K562 (cell line): ENCODE data around the gene KDELR3. TPM values are rescaled to one million over a fixed set of nuclear protein-coding genes. Genes with fewer than 3 reads are reported as not detected.

Source experiments
- ATAC-seq: fragments of 200-7000 bp; cut with Tn5 transposase; 3 replicates; pipeline ENCODE4 v1.9.1; 2020; ENCODE audit warnings: moderate library complexity
- BruUV-seq: library from RNA; stranded (reverse); fragments of 400-500 nt; replicated peaks from 2 replicates; lab custom pipeline; 2021; lab: Mats Ljungman, UMichigan
- CTCF ChIA-PET: fragments of 300-600 bp; formaldehyde crosslinking; extraction: SDS; loops from one replicate; lab custom pipeline; 2021; ENCODE audit warnings: low intra/inter-chr PET ratio; lab: Yijun Ruan, JAX
- POLR2A ChIA-PET: fragments of 300-600, 350-650 bp; sonication (Branson Sonifier 250); formaldehyde crosslinking; extraction: SDS; loops from one replicate; lab custom pipeline; 2021; ENCODE audit warnings: antibody characterized with exemption, inconsistent platforms; lab: Yijun Ruan, JAX
- DNase-seq, 4 experiments: peaks; one replicate each; pipeline versions ENCODE4 v3.0.0 to v3.0.0-alpha.2; 2011 to 2018; ENCODE audit warnings: low spot score in 3 of 4, mixed read lengths in 3 of 4; ENCODE audit errors: extremely low read depth in 1 of 4
- FAIRE-seq: peaks from 2 replicates; lab custom pipeline; 2011; peaks lifted over from hg19 to GRCh38; lab: Jason Lieb, UNC
- H2AFZ ChIP-seq: 2 replicates; pipeline ENCODE4 v1.6.0; 2011; ENCODE audit warnings: low read depth, low read length, control low read depth, inconsistent platforms
- H3K27ac ChIP-seq: fragments of 200-600 bp; 3 replicates; pipeline ENCODE4 v1.8.0; 2011; ENCODE audit warnings: low read depth, mild to moderate bottlenecking, control low read depth, inconsistent platforms, low read length, moderate library complexity, mixed read lengths; ENCODE audit errors: extremely low read depth
- H3K27me3 ChIP-seq, 2 experiments: fragments of 300-600 bp in 1 of 2; 2 replicates in 1 of 2; 3 replicates in 1 of 2; pipeline versions ENCODE4 v1.6.0 to v1.8.0; 2011; ENCODE audit warnings: inconsistent platforms in 2 of 2, low read length in 2 of 2, mild to moderate bottlenecking in 1 of 2, mixed read lengths in 1 of 2, moderate library complexity in 1 of 2; ENCODE audit not compliant: control insufficient read depth in 2 of 2, insufficient read depth in 2 of 2
- H3K36me3 ChIP-seq: fragments of 300-600 bp; 3 replicates; pipeline ENCODE4 v1.8.0; 2011; ENCODE audit warnings: mild to moderate bottlenecking, low read length, inconsistent platforms; ENCODE audit not compliant: control insufficient read depth, insufficient read depth
- H3K4me1 ChIP-seq, 2 experiments: fragments of 200-600 bp in 1 of 2; replicated peaks in 1 of 2; 2 replicates in 1 of 2; 3 replicates in 1 of 2; pipeline versions ENCODE4 v1.5.1 to v1.8.0; 2011; ENCODE audit warnings: inconsistent platforms in 2 of 2, low read length in 2 of 2, mild to moderate bottlenecking in 1 of 2, mixed read lengths in 1 of 2, moderate library complexity in 1 of 2; ENCODE audit not compliant: control insufficient read depth in 2 of 2, insufficient read depth in 2 of 2
- H3K4me2 ChIP-seq: 2 replicates; pipeline ENCODE4 v1.6.1; 2011; ENCODE audit warnings: low read length, control low read depth, inconsistent platforms, mixed read lengths; ENCODE audit not compliant: insufficient read depth
- H3K4me3 ChIP-seq: fragments of 200-600 bp; sonication (generic), shearing (Covaris generic); 2 replicates; pipeline ENCODE4 v1.5.1; 2016; ENCODE audit warnings: control low read depth, inconsistent platforms
- H3K79me2 ChIP-seq: fragments of 200-600 bp; 3 replicates; pipeline ENCODE4 v1.8.0; 2011; ENCODE audit warnings: low read length, inconsistent platforms; ENCODE audit not compliant: control insufficient read depth, insufficient read depth
- H3K9ac ChIP-seq, 2 experiments: 2 replicates each; pipeline versions ENCODE4 v1.6.0 to v1.6.1; 2011; ENCODE audit warnings: low read depth in 2 of 2, low read length in 2 of 2, control low read depth in 1 of 2, inconsistent platforms in 1 of 2, mild to moderate bottlenecking in 1 of 2, mixed read lengths in 1 of 2; ENCODE audit not compliant: insufficient read depth in 1 of 2
- H3K9me1 ChIP-seq: one replicate; pipeline ENCODE4 v1.6.0; 2011; ENCODE audit warnings: inconsistent platforms, mild to moderate bottlenecking, low read length, moderate library complexity; ENCODE audit not compliant: control insufficient read depth, insufficient read depth
- H3K9me3 ChIP-seq: replicated peaks from 2 replicates; pipeline ENCODE4 v1.5.1; 2011; ENCODE audit warnings: low read depth, low read length, inconsistent platforms; ENCODE audit not compliant: control insufficient read depth, insufficient read depth
- H4K20me1 ChIP-seq: replicated peaks from 2 replicates; pipeline ENCODE4 v1.6.1; 2011; ENCODE audit warnings: low read length, inconsistent platforms, mixed read lengths; ENCODE audit not compliant: control insufficient read depth, insufficient read depth
- BRF1 ChIP-seq: IDR thresholded peaks from 3 replicates; pipeline ENCODE4 v1.6.1; 2011; ENCODE audit warnings: borderline replicate concordance, mild to moderate bottlenecking; ENCODE audit not compliant: insufficient read length; ENCODE audit errors: extremely low read depth
- CCNT2 ChIP-seq: IDR thresholded peaks from 2 replicates; pipeline ENCODE4 v1.6.1; 2011; ENCODE audit warnings: borderline replicate concordance, low read depth, mild to moderate bottlenecking, moderate library complexity, mixed read lengths, low read length; ENCODE audit not compliant: insufficient read length; ENCODE audit errors: extremely low read depth
- COPS2 ChIP-seq: fragments of 450-650 bp; conservative IDR thresholded peaks from 2 replicates; pipeline ENCODE4 v1.6.1; 2016; ENCODE audit warnings: mild to moderate bottlenecking, moderate library complexity
- ETS2 ChIP-seq: IDR thresholded peaks from 2 replicates; pipeline ENCODE4 v1.6.1; 2016; ENCODE audit warnings: borderline replicate concordance, missing genetic modification characterization, mild to moderate bottlenecking, moderate library complexity, missing compliant biosample characterization; ENCODE audit not compliant: poor library complexity, severe bottlenecking
- FOXA3 ChIP-seq, 2 experiments: fragments of 450-650 bp in 1 of 2; sonication (generic) in 1 of 2; formaldehyde crosslinking; IDR thresholded peaks in 1 of 2; conservative IDR thresholded peaks in 1 of 2; 2 replicates each; pipeline versions ENCODE4 v1.4.0 to v1.8.0; 2020 to 2022; ENCODE audit warnings: mild to moderate bottlenecking in 2 of 2, missing genetic modification reagents in 1 of 2
- HDAC2 ChIP-seq: fragments of 450-650 bp; IDR thresholded peaks from 2 replicates; pipeline ENCODE4 v1.6.1; 2016; ENCODE audit warnings: mild to moderate bottlenecking
- HNRNPL ChIP-seq: fragments of 200-400 bp; formaldehyde crosslinking; IDR thresholded peaks from 2 replicates; pipeline ENCODE4 v1.6.1; 2017; ENCODE audit warnings: low read depth, mild to moderate bottlenecking, low read length
- HSF4 ChIP-seq: fragments of 250-450 bp; sonication (Bioruptor Pico); IDR thresholded peaks from 2 replicates; pipeline ENCODE4 v2.1.2; 2022; ENCODE audit warnings: mild to moderate bottlenecking, moderate library complexity, borderline replicate concordance
- MEF2A ChIP-seq: IDR thresholded peaks from 2 replicates; pipeline ENCODE4 v1.6.1; 2011; ENCODE audit warnings: low read depth, mild to moderate bottlenecking, low read length, moderate library complexity; ENCODE audit not compliant: control insufficient read depth
- NR1H2 ChIP-seq: sonication (generic); formaldehyde crosslinking; IDR thresholded peaks from 2 replicates; pipeline ENCODE4 v1.4.0; 2020; ENCODE audit warnings: mild to moderate bottlenecking, missing genetic modification reagents
- ZC3H11A ChIP-seq: IDR thresholded peaks from 2 replicates; pipeline ENCODE4 v1.6.1; 2012; ENCODE audit warnings: low read depth, low read length, improper control_type of control experiment
- ZNF253 ChIP-seq: fragments of 250-450 bp; sonication (Bioruptor Pico); conservative IDR thresholded peaks from 2 replicates; pipeline ENCODE4 v1.6.1; 2021; ENCODE audit warnings: mild to moderate bottlenecking
- ZNF354B ChIP-seq: fragments of 250-450 bp; sonication (Bioruptor Pico); IDR thresholded peaks from 2 replicates; pipeline ENCODE4 v1.4.0; 2020
- WGBS: fragments of 100-300 bp; shearing (Covaris generic); methylation state at CpG from one replicate; pipeline ENCODE4 v1.1.6; 2016; ENCODE audit warnings: low coverage, mixed read lengths; ENCODE audit not compliant: insufficient coverage; ENCODE audit errors: missing lambda C conversion rate; 5-methylcytosine and 5-hydroxymethylcytosine counted together
- in situ Hi-C: fragments of 300-500 bp; cut with MboI; formaldehyde crosslinking; loops from 4 replicates; pipeline ENCODE4 v1.15.0; 2018; ENCODE audit warnings: inconsistent platforms, mixed read lengths
- intact Hi-C: fragments of 100-400 bp; cut with micrococcal nuclease; formaldehyde crosslinking; loops from 2 replicates; pipeline ENCODE4 v1.14.2; 2022
- polyA plus RNA-seq, 8 experiments: library from polyadenylated mRNA; depleted of rRNA in 4 of 8; stranded (reverse) in 5 of 8; unstranded in 3 of 8; fragments of >200 nt; fragmentation: Nextera tagmentation in 2 of 8; fragmentation: Illumina TruSeq in 1 of 8; extraction: Ambion mirVana in 2 of 8; extraction: Trizol in 1 of 8; gene quantifications; 2 replicates each; pipeline versions ENCODE4 v1.2.1 to v1.2.3, GENCODE V29; 2011 to 2014; ENCODE audit warnings: inconsistent platforms in 1 of 8, missing spikeins in 1 of 8
- total RNA-seq, 7 experiments: library from RNA; depleted of rRNA in 6 of 7; stranded (reverse); fragments of >200 nt in 6 of 7; fragmentation: Illumina TruSeq in 2 of 7; extraction: Trizol in 2 of 7; gene quantifications; 2 replicates each; pipeline versions ENCODE4 v1.2.1 to v1.2.3, GENCODE V29; 2011 to 2021; ENCODE audit warnings: low replicate concordance in 1 of 7
- TF ChIP-seq, protein P1 (sequence below): sonication (generic); formaldehyde crosslinking; IDR thresholded peaks from 2 replicates; pipeline ENCODE4 v1.8.1; 2023; ENCODE audit warnings: mild to moderate bottlenecking, missing genetic modification reagents, moderate library complexity
- TF ChIP-seq, protein P2 (sequence below): fragments of 450-650 bp; IDR thresholded peaks from 2 replicates; pipeline ENCODE4 v1.6.1; 2016; ENCODE audit warnings: antibody characterized with exemption
- TF ChIP-seq, protein P3 (sequence below): fragments of 250-450 bp; sonication (Bioruptor Pico); IDR thresholded peaks from 2 replicates; pipeline ENCODE4 v1.5.0; 2020; ENCODE audit warnings: mild to moderate bottlenecking

KDELR3 gene
- total and polyA plus RNA-seq, 9 of the 15 experiments (the other 6 are each of a cell fraction or from before 2014, with no cell fraction given): 7.1 to 44.8 (median 9.6) TPM

DNA sequence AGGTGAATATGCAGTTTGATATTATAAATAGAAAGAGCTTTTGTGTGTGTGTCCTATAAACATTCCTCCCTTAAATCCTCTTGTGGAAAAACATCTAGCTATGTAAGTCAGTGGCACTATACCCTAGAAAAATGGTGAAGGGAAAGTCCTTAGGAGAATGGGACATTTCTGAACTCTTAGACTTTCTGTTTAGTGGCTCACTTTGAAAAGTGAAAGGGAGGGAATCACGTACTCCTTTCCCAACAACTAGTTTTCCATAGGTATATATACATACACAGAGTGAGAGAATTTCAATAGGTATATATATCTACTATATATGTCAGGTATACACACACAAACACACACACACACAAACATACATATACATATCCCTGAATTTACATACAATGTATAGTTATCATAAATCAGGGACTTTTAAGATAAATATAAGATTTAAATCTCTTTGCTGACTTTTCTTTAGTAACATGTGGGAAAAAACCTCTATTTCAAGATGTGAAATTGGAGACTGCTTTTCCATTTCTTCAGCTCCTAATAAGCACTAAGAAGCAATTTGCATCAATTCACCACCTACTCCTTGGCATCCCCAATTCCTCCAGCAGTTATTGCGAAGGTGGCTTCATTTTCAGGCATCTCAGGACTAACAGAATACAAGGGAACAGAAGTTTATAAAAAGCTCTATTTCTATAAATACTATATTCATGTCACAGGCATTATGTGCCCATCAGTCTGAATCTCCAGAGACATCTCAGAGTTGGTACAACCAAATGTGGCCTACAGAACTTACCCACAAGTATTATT is 51.8 kb downstream of the KDELR3 start:
- no peak overlapping the region for H3K4me2 ChIP-seq
- no peak overlapping the region for H2AFZ ChIP-seq
- ChIA-PET CTCF (no interaction called here), POLR2A (no interaction called here)
- H4K20me1 ChIP-seq: no peaks in the 10 kb centered on the region
- no peaks in the 10 kb centered on the region for H3K79me2 ChIP-seq
- H3K9ac ChIP-seq: no peak overlapping the region
- H3K36me3 ChIP-seq: no peaks in the 10 kb centered on the region
- in situ Hi-C loops: no loop called here
- FAIRE-seq (no peak), ATAC-seq (no peak), DNase-seq (no peak)
- no peaks in the 10 kb centered on the region for H3K9me1 ChIP-seq
- BruUV-seq: no TSS peak
- H3K4me3 ChIP-seq: no peak overlapping the region
- H3K4me1 ChIP-seq: peaks cover 5 to 6% of the 10 kb centered on the region in 2 experiments; a peak in 4 of 5 replicates
- no peak for TF ChIP-seq BRF1
- TF ChIP-seq HNRNPL: no peak
- TF ChIP-seq, protein P1, sequence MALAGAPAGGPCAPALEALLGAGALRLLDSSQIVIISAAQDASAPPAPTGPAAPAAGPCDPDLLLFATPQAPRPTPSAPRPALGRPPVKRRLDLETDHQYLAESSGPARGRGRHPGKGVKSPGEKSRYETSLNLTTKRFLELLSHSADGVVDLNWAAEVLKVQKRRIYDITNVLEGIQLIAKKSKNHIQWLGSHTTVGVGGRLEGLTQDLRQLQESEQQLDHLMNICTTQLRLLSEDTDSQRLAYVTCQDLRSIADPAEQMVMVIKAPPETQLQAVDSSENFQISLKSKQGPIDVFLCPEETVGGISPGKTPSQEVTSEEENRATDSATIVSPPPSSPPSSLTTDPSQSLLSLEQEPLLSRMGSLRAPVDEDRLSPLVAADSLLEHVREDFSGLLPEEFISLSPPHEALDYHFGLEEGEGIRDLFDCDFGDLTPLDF (CRISPR knock-in tag): no peak
- no peak for TF ChIP-seq ETS2 (tag)
- TF ChIP-seq ZNF354B (CRISPR knock-in tag): no peak
- no peak for TF ChIP-seq CCNT2
- TF ChIP-seq ZNF253 (CRISPR knock-in tag): no peak
- TF ChIP-seq FOXA3 (CRISPR knock-in tag; conservative IDR thresholded peaks at IDR 0.05 in 1 of 2, IDR thresholded peaks at IDR 0.05 in 1 of 2): no peak
- TF ChIP-seq COPS2: no peak
- no peak for TF ChIP-seq HDAC2
- no peak for TF ChIP-seq NR1H2
- TF ChIP-seq, protein P2, sequence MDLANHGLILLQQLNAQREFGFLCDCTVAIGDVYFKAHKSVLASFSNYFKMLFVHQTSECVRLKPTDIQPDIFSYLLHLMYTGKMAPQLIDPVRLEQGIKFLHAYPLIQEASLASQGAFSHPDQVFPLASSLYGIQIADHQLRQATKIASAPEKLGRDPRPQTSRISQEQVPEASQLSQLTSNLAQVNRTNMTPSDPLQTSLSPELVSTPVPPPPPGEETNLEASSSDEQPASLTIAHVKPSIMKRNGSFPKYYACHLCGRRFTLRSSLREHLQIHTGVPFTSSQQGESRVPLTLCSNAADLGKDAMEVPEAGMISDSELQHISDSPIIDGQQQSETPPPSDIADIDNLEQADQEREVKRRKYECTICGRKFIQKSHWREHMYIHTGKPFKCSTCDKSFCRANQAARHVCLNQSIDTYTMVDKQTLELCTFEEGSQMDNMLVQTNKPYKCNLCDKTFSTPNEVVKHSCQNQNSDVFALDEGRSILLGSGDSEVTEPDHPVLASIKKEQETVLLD: no peak
- no peak for TF ChIP-seq ZC3H11A
- TF ChIP-seq, protein P3, sequence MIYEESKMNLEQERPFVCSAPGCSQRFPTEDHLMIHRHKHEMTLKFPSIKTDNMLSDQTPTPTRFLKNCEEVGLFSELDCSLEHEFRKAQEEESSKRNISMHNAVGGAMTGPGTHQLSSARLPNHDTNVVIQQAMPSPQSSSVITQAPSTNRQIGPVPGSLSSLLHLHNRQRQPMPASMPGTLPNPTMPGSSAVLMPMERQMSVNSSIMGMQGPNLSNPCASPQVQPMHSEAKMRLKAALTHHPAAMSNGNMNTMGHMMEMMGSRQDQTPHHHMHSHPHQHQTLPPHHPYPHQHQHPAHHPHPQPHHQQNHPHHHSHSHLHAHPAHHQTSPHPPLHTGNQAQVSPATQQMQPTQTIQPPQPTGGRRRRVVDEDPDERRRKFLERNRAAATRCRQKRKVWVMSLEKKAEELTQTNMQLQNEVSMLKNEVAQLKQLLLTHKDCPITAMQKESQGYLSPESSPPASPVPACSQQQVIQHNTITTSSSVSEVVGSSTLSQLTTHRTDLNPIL (CRISPR knock-in tag): no peak
- no peak for TF ChIP-seq MEF2A
- TF ChIP-seq HSF4 (CRISPR knock-in tag): no peak
- intact Hi-C loops: no loop called here
- no peaks in the 10 kb centered on the region for H3K27me3 ChIP-seq
- H3K9me3 ChIP-seq: no peaks in the 10 kb centered on the region
- H3K27ac ChIP-seq: no peak overlapping the region
- WGBS: 90% methylated on average over 2 of the region's 2 CpGs
